ENCODE data around the gene PHLPP1.

DNA sequence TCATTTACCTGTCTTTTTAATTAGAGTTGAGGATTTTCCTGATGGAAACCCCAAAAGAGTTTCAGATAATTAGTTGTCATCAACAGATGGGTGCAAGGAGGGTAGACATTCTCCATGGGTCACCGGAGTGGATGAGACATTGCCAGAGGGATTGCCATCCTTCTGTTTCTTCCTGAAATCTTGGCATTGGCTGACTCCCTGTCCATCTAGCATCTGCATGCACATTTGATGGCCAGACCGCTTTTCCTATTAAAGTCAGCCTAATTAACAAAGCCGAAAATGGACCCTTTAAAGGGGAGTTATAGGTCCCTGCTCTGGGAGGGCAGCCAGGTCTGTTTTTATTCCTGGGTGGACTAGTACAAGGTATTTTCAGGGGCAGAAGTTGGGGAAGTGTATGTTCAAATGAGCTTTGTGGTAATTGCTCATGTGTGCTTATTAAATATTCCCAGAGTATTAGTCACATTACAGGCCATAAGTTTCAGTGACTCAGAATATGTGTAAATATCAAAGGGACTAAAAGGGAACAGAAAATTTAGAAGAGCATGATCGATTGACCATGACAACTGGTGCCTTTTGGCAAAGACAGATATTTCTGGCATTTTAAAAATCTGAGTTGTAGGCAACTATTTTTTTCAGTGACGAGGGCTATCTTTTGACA lies 209.8 kb downstream of the PHLPP1 start:
- TF ChIP-seq, protein P1, sequence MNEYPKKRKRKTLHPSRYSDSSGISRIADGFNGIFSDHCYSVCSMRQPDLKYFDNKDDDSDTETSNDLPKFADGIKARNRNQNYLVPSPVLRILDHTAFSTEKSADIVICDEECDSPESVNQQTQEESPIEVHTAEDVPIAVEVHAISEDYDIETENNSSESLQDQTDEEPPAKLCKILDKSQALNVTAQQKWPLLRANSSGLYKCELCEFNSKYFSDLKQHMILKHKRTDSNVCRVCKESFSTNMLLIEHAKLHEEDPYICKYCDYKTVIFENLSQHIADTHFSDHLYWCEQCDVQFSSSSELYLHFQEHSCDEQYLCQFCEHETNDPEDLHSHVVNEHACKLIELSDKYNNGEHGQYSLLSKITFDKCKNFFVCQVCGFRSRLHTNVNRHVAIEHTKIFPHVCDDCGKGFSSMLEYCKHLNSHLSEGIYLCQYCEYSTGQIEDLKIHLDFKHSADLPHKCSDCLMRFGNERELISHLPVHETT (CRISPR knock-in tag; conservative IDR thresholded peaks at IDR 0.05): no peak
- TF ChIP-seq, protein P2, sequence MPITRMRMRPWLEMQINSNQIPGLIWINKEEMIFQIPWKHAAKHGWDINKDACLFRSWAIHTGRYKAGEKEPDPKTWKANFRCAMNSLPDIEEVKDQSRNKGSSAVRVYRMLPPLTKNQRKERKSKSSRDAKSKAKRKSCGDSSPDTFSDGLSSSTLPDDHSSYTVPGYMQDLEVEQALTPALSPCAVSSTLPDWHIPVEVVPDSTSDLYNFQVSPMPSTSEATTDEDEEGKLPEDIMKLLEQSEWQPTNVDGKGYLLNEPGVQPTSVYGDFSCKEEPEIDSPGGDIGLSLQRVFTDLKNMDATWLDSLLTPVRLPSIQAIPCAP (CRISPR knock-in tag; IDR thresholded peaks at IDR 0.05; ENCODE audit: low read depth): no peak
- TF ChIP-seq, protein P3, sequence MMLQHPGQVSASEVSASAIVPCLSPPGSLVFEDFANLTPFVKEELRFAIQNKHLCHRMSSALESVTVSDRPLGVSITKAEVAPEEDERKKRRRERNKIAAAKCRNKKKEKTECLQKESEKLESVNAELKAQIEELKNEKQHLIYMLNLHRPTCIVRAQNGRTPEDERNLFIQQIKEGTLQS (CRISPR knock-in tag; IDR thresholded peaks at IDR 0.05): no peak
- TF ChIP-seq, protein P4, sequence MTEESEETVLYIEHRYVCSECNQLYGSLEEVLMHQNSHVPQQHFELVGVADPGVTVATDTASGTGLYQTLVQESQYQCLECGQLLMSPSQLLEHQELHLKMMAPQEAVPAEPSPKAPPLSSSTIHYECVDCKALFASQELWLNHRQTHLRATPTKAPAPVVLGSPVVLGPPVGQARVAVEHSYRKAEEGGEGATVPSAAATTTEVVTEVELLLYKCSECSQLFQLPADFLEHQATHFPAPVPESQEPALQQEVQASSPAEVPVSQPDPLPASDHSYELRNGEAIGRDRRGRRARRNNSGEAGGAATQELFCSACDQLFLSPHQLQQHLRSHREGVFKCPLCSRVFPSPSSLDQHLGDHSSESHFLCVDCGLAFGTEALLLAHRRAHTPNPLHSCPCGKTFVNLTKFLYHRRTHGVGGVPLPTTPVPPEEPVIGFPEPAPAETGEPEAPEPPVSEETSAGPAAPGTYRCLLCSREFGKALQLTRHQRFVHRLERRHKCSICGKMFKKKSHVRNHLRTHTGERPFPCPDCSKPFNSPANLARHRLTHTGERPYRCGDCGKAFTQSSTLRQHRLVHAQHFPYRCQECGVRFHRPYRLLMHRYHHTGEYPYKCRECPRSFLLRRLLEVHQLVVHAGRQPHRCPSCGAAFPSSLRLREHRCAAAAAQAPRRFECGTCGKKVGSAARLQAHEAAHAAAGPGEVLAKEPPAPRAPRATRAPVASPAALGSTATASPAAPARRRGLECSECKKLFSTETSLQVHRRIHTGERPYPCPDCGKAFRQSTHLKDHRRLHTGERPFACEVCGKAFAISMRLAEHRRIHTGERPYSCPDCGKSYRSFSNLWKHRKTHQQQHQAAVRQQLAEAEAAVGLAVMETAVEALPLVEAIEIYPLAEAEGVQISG (CRISPR knock-in tag; IDR thresholded peaks at IDR 0.05): no peak
- TF ChIP-seq GABPA (IDR thresholded peaks at IDR 0.05; ENCODE audit: low read depth, low read length) (no peak), GABPA (CRISPR knock-in tag; IDR thresholded peaks at IDR 0.05; ENCODE audit: low read depth) (no peak), MAFK (conservative IDR thresholded peaks at IDR 0.05 in 1 of 2, IDR thresholded peaks at IDR 0.05 in 1 of 2; ENCODE audit: low read length in 2 of 2) (no peak), ZNF264 (CRISPR knock-in tag; IDR thresholded peaks at IDR 0.05) (no peak), CREB1 (IDR thresholded peaks at IDR 0.05) (no peak), CREB1 (CRISPR knock-in tag; IDR thresholded peaks at IDR 0.05) (no peak)
- TF ChIP-seq, protein P5, sequence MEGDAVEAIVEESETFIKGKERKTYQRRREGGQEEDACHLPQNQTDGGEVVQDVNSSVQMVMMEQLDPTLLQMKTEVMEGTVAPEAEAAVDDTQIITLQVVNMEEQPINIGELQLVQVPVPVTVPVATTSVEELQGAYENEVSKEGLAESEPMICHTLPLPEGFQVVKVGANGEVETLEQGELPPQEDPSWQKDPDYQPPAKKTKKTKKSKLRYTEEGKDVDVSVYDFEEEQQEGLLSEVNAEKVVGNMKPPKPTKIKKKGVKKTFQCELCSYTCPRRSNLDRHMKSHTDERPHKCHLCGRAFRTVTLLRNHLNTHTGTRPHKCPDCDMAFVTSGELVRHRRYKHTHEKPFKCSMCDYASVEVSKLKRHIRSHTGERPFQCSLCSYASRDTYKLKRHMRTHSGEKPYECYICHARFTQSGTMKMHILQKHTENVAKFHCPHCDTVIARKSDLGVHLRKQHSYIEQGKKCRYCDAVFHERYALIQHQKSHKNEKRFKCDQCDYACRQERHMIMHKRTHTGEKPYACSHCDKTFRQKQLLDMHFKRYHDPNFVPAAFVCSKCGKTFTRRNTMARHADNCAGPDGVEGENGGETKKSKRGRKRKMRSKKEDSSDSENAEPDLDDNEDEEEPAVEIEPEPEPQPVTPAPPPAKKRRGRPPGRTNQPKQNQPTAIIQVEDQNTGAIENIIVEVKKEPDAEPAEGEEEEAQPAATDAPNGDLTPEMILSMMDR (CRISPR knock-in tag; IDR thresholded peaks at IDR 0.05): no peak
